ENCODE results near the gene SPTLC1.

Gene SPTLC1

DNA sequence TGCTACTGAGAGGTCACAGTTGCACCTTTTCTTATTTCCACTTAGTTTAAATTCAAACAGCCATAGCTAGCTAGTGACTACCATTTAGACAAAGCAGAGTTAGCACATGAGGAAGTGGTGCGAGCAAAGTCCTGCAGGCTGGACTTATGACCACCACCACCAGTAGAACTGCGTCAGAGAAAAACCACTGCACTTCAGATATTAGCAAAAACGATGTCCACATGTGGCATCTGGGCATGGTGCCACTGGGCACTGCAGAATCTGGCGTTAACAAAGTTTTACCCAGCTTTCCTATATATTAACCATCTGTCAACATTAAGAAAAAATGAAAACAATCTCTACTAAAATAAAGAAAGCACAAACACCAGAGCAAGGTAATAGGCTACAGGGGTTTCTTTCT, 80.1 kb downstream of the SPTLC1 start:
- DNase-seq (ENCODE audit: low spot score), result no peak
- TF ChIP-seq, protein P1, sequence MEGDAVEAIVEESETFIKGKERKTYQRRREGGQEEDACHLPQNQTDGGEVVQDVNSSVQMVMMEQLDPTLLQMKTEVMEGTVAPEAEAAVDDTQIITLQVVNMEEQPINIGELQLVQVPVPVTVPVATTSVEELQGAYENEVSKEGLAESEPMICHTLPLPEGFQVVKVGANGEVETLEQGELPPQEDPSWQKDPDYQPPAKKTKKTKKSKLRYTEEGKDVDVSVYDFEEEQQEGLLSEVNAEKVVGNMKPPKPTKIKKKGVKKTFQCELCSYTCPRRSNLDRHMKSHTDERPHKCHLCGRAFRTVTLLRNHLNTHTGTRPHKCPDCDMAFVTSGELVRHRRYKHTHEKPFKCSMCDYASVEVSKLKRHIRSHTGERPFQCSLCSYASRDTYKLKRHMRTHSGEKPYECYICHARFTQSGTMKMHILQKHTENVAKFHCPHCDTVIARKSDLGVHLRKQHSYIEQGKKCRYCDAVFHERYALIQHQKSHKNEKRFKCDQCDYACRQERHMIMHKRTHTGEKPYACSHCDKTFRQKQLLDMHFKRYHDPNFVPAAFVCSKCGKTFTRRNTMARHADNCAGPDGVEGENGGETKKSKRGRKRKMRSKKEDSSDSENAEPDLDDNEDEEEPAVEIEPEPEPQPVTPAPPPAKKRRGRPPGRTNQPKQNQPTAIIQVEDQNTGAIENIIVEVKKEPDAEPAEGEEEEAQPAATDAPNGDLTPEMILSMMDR (IDR thresholded peaks at IDR 0.05; ENCODE audit: extremely low read depth, insufficient read depth, missing control alignments), result no peak
- in situ Hi-C loops (cut with MboI; ENCODE audit: low pct_unique_long_range_greater_than_20kb, low sequenced_read_pairs, unreplicated experiment), result no loop called here

DNA sequence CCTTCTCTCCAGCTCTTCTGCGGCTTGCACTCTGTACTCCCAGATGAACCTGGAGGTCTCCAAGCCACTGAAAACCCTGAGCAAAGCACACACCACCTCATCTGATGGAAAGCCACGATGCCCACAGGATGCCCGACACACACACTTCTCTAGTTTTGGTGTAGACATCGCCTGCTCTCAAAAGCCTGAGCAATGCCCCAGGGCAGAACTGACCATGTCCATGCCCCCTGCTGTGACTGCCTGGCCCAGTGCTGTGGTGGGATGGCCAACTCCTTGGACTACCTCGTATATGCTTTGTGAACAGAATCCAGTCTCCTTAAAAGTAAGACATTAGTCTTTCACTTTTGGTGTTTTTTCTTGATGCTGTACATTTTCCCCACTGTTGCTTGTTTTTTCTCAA, 81.2 kb downstream of the SPTLC1 start:
- TF ChIP-seq, protein P1 (IDR thresholded peaks at IDR 0.05; ENCODE audit: extremely low read depth, insufficient read depth, missing control alignments), result no peak
- in situ Hi-C loops (cut with MboI; ENCODE audit: low pct_unique_long_range_greater_than_20kb, low sequenced_read_pairs, unreplicated experiment), result no loop called here
- no peak for DNase-seq (ENCODE audit: low spot score)

DNA sequence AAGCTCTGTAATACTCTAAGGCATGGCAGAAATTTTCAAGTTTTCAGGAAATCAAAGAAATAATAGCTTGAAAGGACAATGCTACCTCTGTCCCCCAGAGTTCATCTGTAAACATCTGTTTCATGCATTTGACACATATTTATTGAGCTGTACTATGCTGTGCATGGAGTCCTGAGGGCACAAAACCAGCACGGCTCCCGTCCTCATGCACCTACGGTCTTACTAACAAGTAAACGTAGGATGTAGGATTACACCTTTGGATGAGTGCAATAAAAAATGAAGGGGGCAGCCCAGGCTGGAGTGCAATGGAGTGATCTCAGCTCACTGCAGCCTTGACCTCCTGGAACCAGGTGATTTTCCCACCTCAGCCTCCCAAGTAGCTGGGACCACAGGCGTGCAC, 81.9 kb downstream of the SPTLC1 start:
- TF ChIP-seq, protein P1 (IDR thresholded peaks at IDR 0.05; ENCODE audit: extremely low read depth, insufficient read depth, missing control alignments), result no peak
- in situ Hi-C loops (cut with MboI; ENCODE audit: low pct_unique_long_range_greater_than_20kb, low sequenced_read_pairs, unreplicated experiment), result no loop called here
- DNase-seq (ENCODE audit: low spot score), result no peak

DNA sequence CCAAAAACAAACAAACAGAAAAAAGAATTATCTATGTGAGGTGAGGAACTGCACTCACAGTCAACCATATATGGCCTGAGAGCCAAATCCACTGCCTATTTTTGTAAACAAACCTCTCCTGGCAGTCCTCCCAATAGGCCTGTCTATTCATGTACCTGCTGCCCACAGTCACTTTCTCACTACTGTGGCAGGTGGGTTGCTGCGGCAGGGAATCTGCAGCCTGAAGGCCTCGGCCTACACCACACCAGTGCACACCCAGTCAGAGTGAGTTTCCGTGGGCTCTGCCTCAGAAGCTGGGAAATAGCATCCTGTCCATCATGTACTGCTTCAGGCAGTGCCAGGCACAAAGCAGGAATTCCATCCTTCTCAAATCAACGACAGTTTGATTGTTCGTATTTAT, 82.3 kb downstream of the SPTLC1 start:
- no peak for DNase-seq (ENCODE audit: low spot score)
- in situ Hi-C loops (cut with MboI; ENCODE audit: low pct_unique_long_range_greater_than_20kb, low sequenced_read_pairs, unreplicated experiment), result no loop called here
- TF ChIP-seq, protein P1 (IDR thresholded peaks at IDR 0.05; ENCODE audit: extremely low read depth, insufficient read depth, missing control alignments), result no peak

DNA sequence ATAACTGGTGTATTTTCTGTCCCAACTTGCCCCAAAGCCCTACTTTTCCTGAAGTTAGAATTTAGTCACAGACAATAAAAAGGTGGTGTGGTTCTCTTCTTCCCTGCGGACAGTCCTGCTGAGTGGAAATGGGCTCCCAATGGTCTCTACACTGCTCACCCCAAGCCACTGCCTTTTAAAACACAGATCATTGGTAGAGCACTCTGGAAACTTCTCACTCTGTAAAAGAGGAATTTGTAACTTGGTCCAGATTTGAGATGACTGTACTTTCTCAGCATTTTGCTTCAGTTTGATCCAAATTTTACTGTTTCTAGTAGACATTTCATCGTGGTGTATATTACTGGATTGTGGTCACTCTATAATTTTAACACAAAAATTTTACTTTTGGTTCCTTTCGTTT, 84.8 kb downstream of the SPTLC1 start:
- peak; percentile 27 for DNase-seq (ENCODE audit: low spot score)
- TF ChIP-seq, protein P1 (IDR thresholded peaks at IDR 0.05; ENCODE audit: extremely low read depth, insufficient read depth, missing control alignments), result no peak
- in situ Hi-C loops (cut with MboI; ENCODE audit: low pct_unique_long_range_greater_than_20kb, low sequenced_read_pairs, unreplicated experiment), result no loop called here

DNA sequence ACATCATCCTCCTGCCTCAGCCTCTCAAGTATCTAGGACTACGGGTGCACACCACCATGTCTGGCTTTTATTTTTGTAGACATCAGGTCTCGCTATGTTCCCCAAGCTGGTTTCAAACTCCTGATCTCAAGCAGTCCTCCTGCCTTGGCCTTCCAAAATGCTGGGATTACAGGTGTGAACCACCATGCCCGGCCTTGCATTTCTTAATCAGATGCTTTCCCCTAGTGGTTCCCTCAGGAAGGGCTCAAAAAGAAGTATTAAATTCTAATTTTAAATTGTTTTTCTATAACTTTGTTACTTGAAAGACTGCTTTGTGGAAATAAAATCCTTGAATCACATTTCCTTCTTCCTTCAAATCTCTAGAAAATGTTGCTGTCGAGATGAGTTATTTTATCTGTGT, 85.7 kb downstream of the SPTLC1 start:
- in situ Hi-C loops (cut with MboI; ENCODE audit: low pct_unique_long_range_greater_than_20kb, low sequenced_read_pairs, unreplicated experiment), result no loop called here
- TF ChIP-seq, protein P1 (IDR thresholded peaks at IDR 0.05; ENCODE audit: extremely low read depth, insufficient read depth, missing control alignments), result no peak

More for the DNA sequence above, 85.7 kb downstream of the SPTLC1 start:
- no peak for DNase-seq (ENCODE audit: low spot score)
